Lung (tissue), 12 donors: ENCODE data around the gene TNK2. TPM values are rescaled to one million over a fixed set of nuclear protein-coding genes. Genes with fewer than 3 reads are reported as not detected.
A peak's percentile ranks its signal among the peaks of the same experiment; 100 is the strongest.

Source experiments
- ATAC-seq: fragments of 200-7000 bp; cut with Tn5 transposase; one replicate; pipeline ENCODE4 v1.9.1; 2020; ENCODE audit warnings: moderate number of reproducible peaks; ENCODE audit not compliant: insufficient read depth, low FRiP score
- DNase-seq, 3 donors: peaks; one replicate each; pipeline ENCODE4 v3.0.0-alpha.2; 2013 to 2017
- H3K27ac ChIP-seq, 2 donors: one replicate each; pipeline ENCODE4 v1.5.1; 2013; ENCODE audit warnings: mild to moderate bottlenecking in 2 of 2, moderate library complexity in 2 of 2, control low read depth in 1 of 2, inconsistent platforms in 1 of 2, low read depth in 1 of 2, low read length in 1 of 2
- H3K27me3 ChIP-seq, 3 donors: one replicate each; pipeline ENCODE4 v1.5.1; 2013; ENCODE audit warnings: low read length in 2 of 3; ENCODE audit not compliant: control insufficient read depth in 3 of 3, insufficient read depth in 3 of 3
- H3K36me3 ChIP-seq, 4 donors: one replicate each; pipeline ENCODE4 v1.5.1; 2013; ENCODE audit warnings: low read length in 4 of 4, mild to moderate bottlenecking in 1 of 4, moderate library complexity in 1 of 4; ENCODE audit not compliant: control insufficient read depth in 4 of 4, insufficient read depth in 4 of 4
- H3K4me1 ChIP-seq, 5 donors: one replicate each; pipeline ENCODE4 v1.5.1; 2013; ENCODE audit warnings: low read length in 5 of 5, mild to moderate bottlenecking in 2 of 5, moderate library complexity in 1 of 5; ENCODE audit not compliant: control insufficient read depth in 5 of 5, insufficient read depth in 5 of 5
- H3K4me3 ChIP-seq: one replicate; pipeline ENCODE4 v1.5.1; 2013; ENCODE audit warnings: mild to moderate bottlenecking, control low read depth, moderate library complexity
- H3K9ac ChIP-seq, 2 donors: one replicate each; pipeline ENCODE4 v1.5.1; 2013; ENCODE audit warnings: low read length in 2 of 2, control low read depth in 1 of 2; ENCODE audit not compliant: insufficient read depth in 1 of 2
- H3K9me3 ChIP-seq, 4 donors: one replicate each; pipeline ENCODE4 v1.5.1; 2013; ENCODE audit warnings: low read length in 3 of 4, mild to moderate bottlenecking in 1 of 4, moderate library complexity in 1 of 4; ENCODE audit not compliant: control insufficient read depth in 4 of 4, insufficient read depth in 3 of 4
- CTCF ChIP-seq: IDR thresholded peaks from 2 replicates; pipeline ENCODE4 v1.5.1; 2012; ENCODE audit warnings: mild to moderate bottlenecking; ENCODE audit errors: control extremely low read depth, extremely low read depth
- WGBS, 2 donors: extraction: QIAGEN DNeasy Blood & Tissue Kit; methylation state at CpG; one replicate each; pipeline ENCODE4 v1.1.7; 2013; 5-methylcytosine and 5-hydroxymethylcytosine counted together
- polyA plus RNA-seq, 2 donors: library from polyadenylated mRNA; stranded (reverse); fragments of 200-250 nt; gene quantifications; one replicate each; pipeline ENCODE4 v1.2.1, GENCODE V29; 2013
- total RNA-seq, 2 donors: library from RNA; depleted of rRNA in 1 of 2; stranded (reverse); fragments of >200 nt in 1 of 2; gene quantifications; one replicate each; pipeline ENCODE4 v1.2.1, GENCODE V29; 2014 to 2021
- donor health status: control.
- donor health status: control.
- donor health status: Bipolar disorder and iron deficiency.
- donor health status: healthy.
- donor health status: DM: yes; HTN: yes; CAD: no.

The TNK2 gene
- total and polyA plus RNA-seq, 4 donors: 15.0 to 63.5 (median 35.6) TPM

GRCh38 chr3:195887670-195888069 is 20.7 kb downstream of the TNK2 start:
- Histone ChIP-seq H3K9me3 (no peaks in the 10 kb centered on the region), H3K36me3 (peaks cover 0 to 16% (median 10%) of the 10 kb centered on the region in 4 donors), H3K27ac (no peak overlapping the region), H3K9ac (no peak overlapping the region), H3K27me3 (no peaks in the 10 kb centered on the region), H3K4me1 (peaks cover 3 to 42% (median 24%) of the 10 kb centered on the region in 5 donors), H3K4me3 (no peak overlapping the region)
- TF ChIP-seq CTCF: no peak
- DNase-seq (no peak), ATAC-seq (no peak)
- WGBS, 2 donors: 96% methylated on average over 36 of the region's 36 CpGs

- Histone ChIP-seq H3K4me3 (no peak overlapping the region), H3K36me3 (peaks cover 3 to 25% (median 17%) of the 10 kb centered on the region in 4 donors), H3K9me3 (no peaks in the 10 kb centered on the region), H3K27me3 (no peaks in the 10 kb centered on the region), H3K27ac (peak overlapping the region; percentile 21 to 71), H3K9ac (no peak overlapping the region), H3K4me1 (peaks cover 3 to 34% (median 21%) of the 10 kb centered on the region in 5 donors)
- DNase-seq: peak; percentile 71 to 87 (median 79)
- 75 to 76% methylated on average over 34 of the region's 34 CpGs for WGBS, 2 donors
- peak; percentile 21 for ATAC-seq
- TF ChIP-seq CTCF: no peak
Observed at GRCh38 chr3:195886181-195887141, 21.9 kb downstream of the TNK2 start.

GRCh38 chr3:195885036-195885891 is 23.1 kb downstream of the TNK2 start:
- Histone ChIP-seq H3K4me1 (peaks cover 2 to 34% (median 21%) of the 10 kb centered on the region in 5 donors), H3K4me3 (no peak overlapping the region), H3K27me3 (no peaks in the 10 kb centered on the region), H3K9me3 (no peaks in the 10 kb centered on the region), H3K36me3 (peaks cover 3 to 25% (median 17%) of the 10 kb centered on the region in 4 donors), H3K9ac (peak overlapping the region in 1 of 2 donors; percentile 25), H3K27ac (peak overlapping the region; percentile 39 to 71)
- DNase-seq (no peak), ATAC-seq (no peak)
- WGBS, 2 donors: 74 to 79% methylated on average over 25 of the region's 25 CpGs
- TF ChIP-seq CTCF: no peak
